Activated CD4-positive, alpha-beta T cell treated with anti-CD3 and anti-CD28 coated beads, Interleukin-2, amount 10 ng/mL, durations not matched to agents 24 days and 14 days (primary cell): ENCODE data around the gene TRABD. TPM values are rescaled to one million over a fixed set of nuclear protein-coding genes. Genes with fewer than 3 reads are reported as not detected.
A peak's percentile ranks its signal among the peaks of the same experiment; 100 is the strongest.

Experiments
- DNase-seq: peaks from one replicate; pipeline ENCODE4 v3.0.0; 2022
- H3K27ac Mint-ChIP-seq: one replicate; pipeline ENCODE4 v1.8.0; 2022; ENCODE audit warnings: mild to moderate bottlenecking, mixed read lengths
- H3K27me3 Mint-ChIP-seq: one replicate; pipeline ENCODE4 v1.8.0; 2022; ENCODE audit warnings: mixed read lengths
- H3K36me3 Mint-ChIP-seq: one replicate; pipeline ENCODE4 v1.8.0; 2022; ENCODE audit warnings: low read depth, mild to moderate bottlenecking, mixed read lengths
- H3K4me1 Mint-ChIP-seq: one replicate; pipeline ENCODE4 v1.8.0; 2021; ENCODE audit warnings: mixed read lengths
- H3K4me3 Mint-ChIP-seq: one replicate; pipeline ENCODE4 v1.8.0; 2022; ENCODE audit warnings: mild to moderate bottlenecking, moderate library complexity, mixed read lengths
- H3K9me3 Mint-ChIP-seq: one replicate; pipeline ENCODE4 v1.8.0; 2021; ENCODE audit warnings: mixed read lengths
- intact Hi-C: fragments of 100-400 bp; cut with micrococcal nuclease; formaldehyde crosslinking; loops from one replicate; pipeline ENCODE4 v1.15.1; 2023
- total RNA-seq: library from RNA; stranded (reverse); gene quantifications from 2 replicates; pipeline ENCODE4 v1.2.3, GENCODE V29; 2022

The TRABD gene
- total RNA-seq, 1 donor from 2014 or later: 97.4 TPM

- peaks cover 18% of the 10 kb centered on the region for H3K27me3 Mint-ChIP-seq
- intact Hi-C loops: no loop called here
- no peaks in the 10 kb centered on the region for H3K4me1 Mint-ChIP-seq
- H3K9me3 Mint-ChIP-seq: no peaks in the 10 kb centered on the region
- no peak overlapping the region for H3K4me3 Mint-ChIP-seq
- no peaks in the 10 kb centered on the region for H3K36me3 Mint-ChIP-seq
- DNase-seq: no peak
- no peak overlapping the region for H3K27ac Mint-ChIP-seq
Measured at GRCh38 chr22:50175191-50175461, 10.6 kb upstream of the TRABD start.

- H3K9me3 Mint-ChIP-seq: no peaks in the 10 kb centered on the region
- no peaks in the 10 kb centered on the region for H3K4me1 Mint-ChIP-seq
- H3K27me3 Mint-ChIP-seq: peaks cover 15% of the 10 kb centered on the region
- H3K36me3 Mint-ChIP-seq: no peaks in the 10 kb centered on the region
- no peak overlapping the region for H3K27ac Mint-ChIP-seq
- H3K4me3 Mint-ChIP-seq: no peak overlapping the region
- DNase-seq: no peak
- intact Hi-C loops: no loop called here
Measured at GRCh38 chr22:50175921-50176849, 9.5 kb upstream of the TRABD start.

GRCh38 chr22:50176850-50177536 lies 8.7 kb upstream of the TRABD start:
- Mint-ChIP-seq H3K4me3 (no peak overlapping the region), H3K27ac (no peak overlapping the region), H3K9me3 (no peaks in the 10 kb centered on the region), H3K36me3 (no peaks in the 10 kb centered on the region), H3K27me3 (peaks cover 10% of the 10 kb centered on the region), H3K4me1 (no peaks in the 10 kb centered on the region)
- intact Hi-C loops: no loop called here
- no peak for DNase-seq

GRCh38 chr22:50177537-50178470 lies 7.9 kb upstream of the TRABD start:
- H3K4me3 Mint-ChIP-seq: no peak overlapping the region
- no peaks in the 10 kb centered on the region for H3K9me3 Mint-ChIP-seq
- peaks cover 4% of the 10 kb centered on the region for H3K27me3 Mint-ChIP-seq
- no peak overlapping the region for H3K27ac Mint-ChIP-seq
- no peaks in the 10 kb centered on the region for H3K4me1 Mint-ChIP-seq
- no peak for DNase-seq
- intact Hi-C loops: no loop called here
- H3K36me3 Mint-ChIP-seq: no peaks in the 10 kb centered on the region

GRCh38 chr22:50178471-50178864 lies 7.2 kb upstream of the TRABD start:
- DNase-seq: no peak
- Mint-ChIP-seq H3K27ac (no peak overlapping the region), H3K4me1 (no peaks in the 10 kb centered on the region), H3K9me3 (no peaks in the 10 kb centered on the region), H3K27me3 (peaks cover 4% of the 10 kb centered on the region), H3K4me3 (no peak overlapping the region), H3K36me3 (no peaks in the 10 kb centered on the region)
- intact Hi-C loops: no loop called here

GRCh38 chr22:50178871-50179869 lies 6.5 kb upstream of the TRABD start:
- no peaks in the 10 kb centered on the region for H3K36me3 Mint-ChIP-seq
- no peak for DNase-seq

GRCh38 chr22:50179937-50180726 lies 5.6 kb upstream of the TRABD start:
- H3K4me1 Mint-ChIP-seq: peaks cover 2% of the 10 kb centered on the region

More at GRCh38 chr22:50178871-50179869, 6.5 kb upstream of the TRABD start:
- no peaks in the 10 kb centered on the region for H3K4me1 Mint-ChIP-seq
- no peaks in the 10 kb centered on the region for H3K9me3 Mint-ChIP-seq
- no peak overlapping the region for H3K27ac Mint-ChIP-seq
- intact Hi-C loops: no loop called here
- H3K27me3 Mint-ChIP-seq: peaks cover 2% of the 10 kb centered on the region
- no peak overlapping the region for H3K4me3 Mint-ChIP-seq

GRCh38 chr22:50180727-50181521 lies 4.8 kb upstream of the TRABD start:
- Mint-ChIP-seq H3K9me3 (no peaks in the 10 kb centered on the region), H3K27me3 (peaks cover 3% of the 10 kb centered on the region), H3K27ac (no peak overlapping the region), H3K4me3 (no peak overlapping the region), H3K36me3 (peaks cover 1% of the 10 kb centered on the region), H3K4me1 (peaks cover 2% of the 10 kb centered on the region)
- DNase-seq: no peak
- intact Hi-C loops: no loop called here

More at GRCh38 chr22:50179937-50180726, 5.6 kb upstream of the TRABD start:
- no peak for DNase-seq
- intact Hi-C loops: no loop called here
- Mint-ChIP-seq H3K36me3 (peaks cover 1% of the 10 kb centered on the region), H3K27ac (no peak overlapping the region), H3K4me3 (no peak overlapping the region), H3K27me3 (peaks cover 3% of the 10 kb centered on the region), H3K9me3 (no peaks in the 10 kb centered on the region)

- no peak for DNase-seq
- H3K36me3 Mint-ChIP-seq: peaks cover 3% of the 10 kb centered on the region
- no peaks in the 10 kb centered on the region for H3K9me3 Mint-ChIP-seq
- H3K4me3 Mint-ChIP-seq: no peak overlapping the region
- H3K4me1 Mint-ChIP-seq: peaks cover 6% of the 10 kb centered on the region
- intact Hi-C loops: no loop called here
- H3K27ac Mint-ChIP-seq: no peak overlapping the region
- H3K27me3 Mint-ChIP-seq: peaks cover 2% of the 10 kb centered on the region
Measured at GRCh38 chr22:50182176-50183081, 3.3 kb upstream of the TRABD start.

GRCh38 chr22:50183141-50183971 lies 2.4 kb upstream of the TRABD start:
- peaks cover 2% of the 10 kb centered on the region for H3K27me3 Mint-ChIP-seq
- H3K36me3 Mint-ChIP-seq: peaks cover 4% of the 10 kb centered on the region
- H3K9me3 Mint-ChIP-seq: no peaks in the 10 kb centered on the region
- DNase-seq: no peak
- peak overlapping the region; percentile 34 for H3K4me3 Mint-ChIP-seq
- intact Hi-C loops: no loop called here
- peaks cover 9% of the 10 kb centered on the region for H3K4me1 Mint-ChIP-seq
- peak overlapping the region; percentile 58 for H3K27ac Mint-ChIP-seq
